Activated T-helper 1 cell treated with Interleukin-2 at 50 U/mL for 16 hours (primary cell): ENCODE results near the gene FEM1C.

Source experiments
- DNase-seq: peaks from one replicate; pipeline ENCODE4 v3.0.0-alpha.2; 2020; ENCODE audit warnings: low read depth

Gene FEM1C

DNA sequence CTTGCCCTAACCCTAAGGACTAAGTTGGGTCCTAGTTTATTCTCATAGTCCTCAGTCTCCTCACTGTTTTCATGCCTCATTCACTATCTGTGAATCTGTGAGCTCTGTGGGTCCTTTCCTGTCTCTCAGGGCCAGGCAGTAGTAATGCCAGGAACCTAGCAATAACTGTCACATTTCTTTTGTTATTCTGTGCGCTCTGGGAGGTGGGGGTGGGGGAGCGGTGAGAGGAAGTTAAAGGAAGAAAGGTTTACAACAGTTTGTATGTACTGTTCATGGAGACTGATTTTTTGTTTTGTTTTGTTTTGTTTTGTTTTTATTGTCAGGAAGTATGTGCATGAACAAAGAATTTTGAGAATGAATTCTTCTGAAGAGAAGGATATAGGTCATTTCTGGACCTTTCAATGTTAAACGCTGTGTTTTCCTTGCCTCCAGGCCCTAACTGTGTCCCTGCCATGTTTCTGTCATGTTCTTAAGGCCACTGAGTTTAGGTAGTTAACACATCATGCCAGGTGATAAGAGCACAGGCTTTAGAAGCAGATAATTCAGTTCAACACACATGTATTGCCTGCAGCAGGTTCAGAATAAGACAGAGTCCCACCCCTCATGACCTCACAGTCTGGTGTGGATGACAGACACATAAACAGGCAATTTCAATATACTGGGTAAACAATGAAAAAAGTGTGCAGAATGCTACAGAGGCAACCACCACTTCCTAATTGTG lies 13.3 kb upstream of the FEM1C start:
- DNase-seq = no peak

DNA sequence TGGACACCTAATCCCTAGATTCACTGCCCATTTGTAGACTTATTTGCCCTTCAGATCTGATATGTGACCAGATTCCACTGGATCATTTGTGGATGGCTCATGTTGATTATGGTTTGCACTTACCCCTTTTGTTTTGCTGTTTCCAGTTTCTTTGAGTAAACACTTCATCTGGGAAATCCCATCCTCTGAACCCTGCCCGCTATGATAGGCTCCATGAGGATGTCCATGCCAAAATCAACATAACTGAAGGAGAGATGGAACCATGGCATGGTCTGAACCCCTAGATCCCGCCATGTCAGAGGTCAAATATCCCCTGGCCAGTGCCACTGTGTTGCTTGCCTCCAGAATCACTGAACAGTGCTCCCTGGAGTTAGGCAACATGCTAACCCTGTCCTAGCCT lies 11.7 kb upstream of the FEM1C start:
- DNase-seq = no peak

DNA sequence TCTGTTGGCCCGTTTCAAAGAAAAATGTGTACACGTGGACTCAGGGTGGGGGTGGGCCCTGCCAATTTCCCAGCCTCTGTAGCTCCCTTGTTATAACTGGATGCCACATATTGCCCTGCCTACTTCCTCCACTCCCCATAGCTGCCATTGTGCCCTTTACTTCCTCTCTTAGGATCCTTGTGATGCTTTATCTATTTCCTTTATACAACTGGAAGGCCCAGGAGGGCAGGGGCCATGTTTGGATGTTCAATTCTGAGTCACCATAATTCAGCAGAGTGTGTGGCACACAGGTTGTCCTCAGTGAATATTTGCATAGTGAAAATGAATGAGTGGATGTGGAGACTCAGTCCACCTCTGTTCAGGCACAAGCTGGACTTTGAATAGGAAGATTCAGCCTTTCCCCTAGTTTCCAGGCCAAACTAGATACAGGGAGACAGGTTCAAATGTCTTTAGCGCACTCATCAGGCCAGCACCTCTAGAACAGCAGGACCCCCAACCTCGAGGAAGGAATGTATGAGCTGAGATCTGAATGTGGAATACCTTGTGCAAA lies 10.6 kb upstream of the FEM1C start:
- no peak for DNase-seq

DNA sequence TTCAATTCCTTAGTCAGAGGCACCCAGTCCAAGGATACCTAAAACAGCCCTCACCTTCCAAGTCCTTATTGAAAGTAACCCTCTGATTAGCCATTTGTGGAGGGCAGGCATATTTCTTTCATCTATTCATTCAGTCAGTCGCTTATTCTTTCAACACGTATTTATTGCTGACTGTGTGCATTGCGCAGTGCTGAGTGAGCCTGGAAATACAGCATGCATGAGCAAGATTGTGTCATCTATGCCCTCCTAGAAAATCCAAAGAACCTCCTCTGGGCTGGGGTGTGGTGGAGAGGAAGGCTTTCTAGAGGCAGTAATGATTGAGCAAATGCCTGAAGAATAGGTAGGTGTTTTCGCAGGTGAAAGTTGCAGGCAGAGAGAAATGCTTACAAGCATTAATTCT lies 8.5 kb upstream of the FEM1C start:
- DNase-seq = no peak

DNA sequence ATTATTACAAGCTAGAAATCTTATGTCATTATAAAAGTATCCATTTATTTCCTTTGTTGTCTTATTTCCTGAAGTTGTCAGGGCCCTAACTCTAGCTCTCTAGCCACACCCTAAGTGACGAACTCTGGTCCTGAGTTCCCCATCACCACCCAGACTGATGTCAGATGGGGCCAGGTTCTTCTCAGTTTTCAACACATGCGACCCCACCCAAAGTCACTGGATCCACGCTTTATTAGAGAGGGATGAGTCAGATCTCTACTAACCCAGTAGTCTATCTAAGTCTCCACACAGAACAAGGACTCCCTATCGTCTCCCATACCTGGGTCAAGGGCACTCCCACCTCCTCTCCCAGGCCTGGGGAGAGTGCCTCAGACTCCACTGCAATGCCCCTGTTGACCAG lies 6.8 kb upstream of the FEM1C start:
- DNase-seq = no peak

DNA sequence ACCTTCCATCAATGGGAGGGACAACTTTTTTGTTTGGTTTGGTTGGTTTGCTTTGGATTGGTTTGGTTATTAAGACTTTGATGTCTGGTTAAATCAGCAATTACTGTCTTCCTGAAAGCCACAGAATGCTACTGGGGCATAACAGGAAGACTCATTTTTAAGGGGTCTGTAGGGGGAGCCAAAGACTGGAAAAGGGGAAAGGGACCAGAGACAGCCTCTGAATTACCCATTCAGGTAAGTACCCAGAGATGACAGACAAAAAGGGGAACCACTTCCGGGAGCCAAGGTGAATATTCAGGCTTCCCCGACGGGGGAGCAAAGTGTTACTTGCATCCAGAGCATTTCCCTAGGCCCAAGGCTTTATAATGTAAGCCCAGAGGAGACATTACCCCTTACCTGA lies 4.6 kb upstream of the FEM1C start:
- no peak for DNase-seq

DNA sequence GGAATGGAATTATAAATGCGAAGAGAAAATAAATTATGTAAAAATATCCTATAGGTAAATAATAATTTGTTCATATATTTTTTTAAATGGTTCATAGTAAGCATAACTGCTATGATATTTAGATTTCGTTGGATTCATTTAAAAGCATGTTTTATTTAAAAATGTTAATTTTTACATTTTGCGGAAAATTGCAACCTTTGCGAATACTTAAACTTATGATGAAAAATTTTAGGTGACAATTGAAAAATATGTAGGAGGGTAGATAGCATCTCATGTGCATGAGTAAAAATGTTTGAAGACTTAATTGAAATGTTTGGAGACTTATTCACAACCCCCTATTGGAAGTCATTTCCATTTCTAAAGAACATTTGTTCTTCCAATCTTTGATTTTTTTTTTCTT lies 4.1 kb upstream of the FEM1C start:
- DNase-seq = no peak

DNA sequence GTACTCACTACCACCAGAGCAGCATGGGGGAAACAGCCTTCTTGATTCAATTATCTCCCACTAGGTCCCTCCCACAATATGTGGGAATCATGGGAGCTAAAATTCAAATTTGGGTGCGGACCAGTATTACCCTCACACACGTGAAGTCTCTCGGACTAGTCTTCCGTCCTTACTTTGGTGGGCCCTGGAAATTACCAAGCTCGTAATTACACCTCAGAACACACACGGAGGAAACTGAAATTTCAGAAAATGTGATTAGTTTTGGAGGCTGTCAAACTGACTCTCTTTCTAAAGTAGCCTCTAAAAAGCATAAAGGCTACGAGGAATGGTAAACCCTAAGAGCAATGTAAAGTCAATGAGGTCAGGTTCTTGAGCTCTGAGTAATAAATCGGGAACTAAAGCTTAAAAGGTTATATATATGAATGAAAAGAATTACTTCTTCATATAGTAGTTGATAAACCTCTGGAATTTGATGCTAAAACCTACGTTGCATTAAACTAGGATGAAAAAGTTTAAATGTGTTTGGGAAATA lies 842 bp upstream of the FEM1C start:
- DNase-seq = no peak

DNA sequence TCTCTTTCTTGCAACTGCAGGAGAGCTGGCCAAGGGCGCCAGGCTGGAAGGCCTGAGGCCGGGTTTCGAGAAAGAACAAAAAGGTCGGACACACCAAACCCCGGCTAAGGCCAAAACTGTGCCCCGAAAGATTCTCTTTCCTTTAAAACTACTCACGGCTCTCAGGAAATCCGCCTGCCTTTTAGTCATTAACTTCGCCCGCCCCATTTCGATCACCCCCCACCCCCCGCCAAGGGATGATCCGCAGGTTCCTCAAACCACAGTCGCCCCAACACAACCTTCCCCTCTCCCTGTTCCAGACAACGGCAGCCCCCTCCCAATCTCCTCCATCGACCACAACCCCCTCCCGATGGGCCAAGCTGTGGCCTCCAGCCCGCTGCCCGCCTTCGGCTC lies 536 bp downstream of the FEM1C start:
- peak; percentile 22 for DNase-seq

DNA sequence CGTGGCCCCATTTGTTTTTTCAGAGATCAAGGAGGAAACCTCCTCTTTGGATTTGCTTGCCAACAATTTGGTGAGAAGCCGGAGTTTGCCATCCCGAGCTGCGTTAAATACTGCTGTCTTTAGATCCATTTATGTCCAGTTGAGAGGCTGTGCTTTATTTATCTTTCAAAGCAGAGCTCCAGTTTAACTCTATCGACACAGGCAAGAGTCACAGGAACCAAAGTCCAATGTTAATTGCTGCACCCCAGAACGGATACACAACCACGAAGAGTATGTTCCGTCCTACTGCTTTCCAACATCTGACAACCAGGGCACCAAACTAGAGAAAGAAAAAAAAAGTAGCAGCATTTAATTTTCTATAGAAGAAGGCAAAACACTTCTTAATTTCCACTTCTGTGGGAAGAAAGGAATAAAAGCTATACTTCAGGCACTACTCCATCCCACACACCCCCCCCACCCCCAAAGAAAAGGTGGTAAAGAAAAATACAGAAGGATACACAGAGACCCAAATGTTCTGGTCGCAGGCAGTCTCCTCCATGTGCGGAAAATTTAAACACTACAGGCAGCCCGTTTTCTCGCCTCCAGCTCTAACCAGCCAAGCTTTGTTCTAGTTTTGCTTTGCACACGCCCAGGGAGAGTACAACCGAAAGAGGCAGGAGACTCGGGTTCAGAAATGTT lies 1.1 kb downstream of the FEM1C start:
- no peak for DNase-seq

DNA sequence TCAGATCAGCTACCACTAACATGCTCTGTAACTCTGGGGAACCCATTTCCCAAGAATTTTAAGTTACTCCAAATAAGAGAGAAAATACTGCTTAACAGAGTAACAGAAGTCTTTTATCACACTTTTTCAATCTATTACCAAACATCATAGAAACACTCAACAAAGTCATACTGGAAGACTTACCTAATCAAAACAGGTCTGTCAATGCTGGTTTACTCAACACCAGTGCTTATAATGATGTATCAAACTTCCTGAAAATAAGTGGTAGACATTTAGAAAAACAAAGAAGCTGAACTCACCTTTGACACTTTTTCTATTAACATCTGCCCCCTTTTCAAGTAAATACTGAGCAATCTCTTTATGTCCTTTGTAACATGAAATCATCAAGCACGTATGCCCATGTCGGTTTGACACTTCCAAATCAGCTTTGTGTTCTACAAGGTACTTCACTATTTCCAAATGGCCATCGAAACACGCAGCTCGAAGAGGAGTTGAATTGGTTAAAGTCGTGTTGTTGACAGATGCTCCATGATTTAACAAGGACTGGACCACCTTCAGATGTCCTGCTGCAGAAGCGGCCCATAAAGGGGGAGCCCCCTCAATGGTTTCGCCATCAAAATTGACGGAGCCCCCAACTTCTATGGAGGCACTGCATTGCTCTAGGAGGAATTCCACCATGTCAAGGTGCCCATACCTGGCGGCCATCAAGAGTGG lies 1.8 kb downstream of the FEM1C start:
- no peak for DNase-seq

DNA sequence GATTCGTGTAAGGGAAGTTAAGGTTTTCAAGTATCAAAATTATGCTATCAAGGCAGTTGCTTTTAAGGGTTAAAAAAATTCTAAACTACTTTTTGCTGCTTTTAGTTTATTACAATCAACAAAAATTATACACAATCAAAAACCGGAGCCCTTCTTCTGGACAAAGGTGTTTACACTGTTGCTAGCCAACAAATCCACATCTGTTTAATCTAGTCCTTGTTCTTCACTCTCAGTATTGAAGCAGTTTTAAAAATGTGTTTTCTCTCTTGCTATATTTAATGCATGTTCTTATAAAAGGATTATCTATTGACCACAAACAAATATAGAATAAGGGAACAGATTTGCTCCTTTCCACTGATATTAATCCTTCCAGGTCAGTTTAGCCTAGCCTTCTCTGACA lies 2.5 kb downstream of the FEM1C start:
- no peak for DNase-seq

DNA sequence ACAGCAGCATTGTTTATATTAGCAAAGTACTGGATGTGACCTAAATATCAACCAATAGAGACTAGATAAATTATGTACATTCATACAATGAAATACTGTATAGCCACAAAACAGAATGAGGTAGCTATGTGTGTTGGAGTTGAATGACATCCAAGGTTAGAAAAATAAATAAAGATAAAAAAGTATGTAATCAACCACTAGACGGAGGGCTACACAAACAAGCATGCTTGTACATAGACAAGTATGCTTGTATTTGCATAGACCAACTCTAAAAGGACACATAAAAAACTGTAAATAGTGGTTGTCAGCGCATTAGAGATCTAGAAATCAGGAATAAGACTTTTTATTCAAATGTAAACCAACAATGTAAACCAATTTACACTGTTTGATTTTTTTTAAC lies 3.0 kb downstream of the FEM1C start:
- DNase-seq = no peak

DNA sequence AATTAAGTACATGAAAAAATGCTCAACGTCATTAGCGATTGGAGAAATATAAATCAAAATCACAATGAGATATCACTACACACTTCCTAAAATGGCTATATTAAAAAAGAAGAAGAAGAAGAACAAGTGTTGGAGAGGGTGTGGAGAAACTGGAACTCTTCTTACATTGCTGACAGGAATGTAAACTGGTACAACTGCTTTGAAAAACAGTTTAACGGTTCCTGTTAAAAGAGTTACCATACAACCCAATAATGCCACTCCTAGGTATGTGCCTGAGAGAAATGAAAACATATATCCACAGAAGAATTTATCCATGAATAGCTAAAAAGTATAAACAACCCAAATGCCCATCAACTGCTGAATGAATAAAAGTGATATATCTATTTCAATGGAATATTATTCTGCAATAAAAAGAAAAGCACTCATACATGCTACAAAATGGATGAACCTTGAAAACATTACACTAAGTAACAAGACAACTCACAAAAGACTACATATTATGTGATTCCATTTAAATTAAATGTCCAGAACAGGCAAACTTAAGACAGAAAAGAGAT lies 9.0 kb downstream of the FEM1C start:
- no peak for DNase-seq

DNA sequence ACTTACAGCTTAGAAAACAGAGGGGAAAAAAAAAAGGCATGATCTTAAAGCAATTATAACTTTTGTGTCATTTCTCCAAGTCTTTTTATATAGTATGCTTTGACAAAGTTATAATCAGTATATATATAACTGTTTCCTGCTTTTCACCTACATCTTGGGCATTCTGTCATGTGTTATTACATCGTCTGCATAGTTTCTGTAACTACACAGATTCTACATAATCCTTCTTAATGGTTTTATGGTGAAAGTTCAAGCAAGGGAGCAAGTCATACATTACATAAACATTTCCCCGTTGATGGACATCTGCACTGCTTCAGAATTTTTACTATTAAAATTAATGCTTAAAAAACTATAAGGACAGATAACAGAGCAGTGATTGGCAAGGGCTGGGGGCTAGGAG lies 12.1 kb downstream of the FEM1C start:
- no peak for DNase-seq

DNA sequence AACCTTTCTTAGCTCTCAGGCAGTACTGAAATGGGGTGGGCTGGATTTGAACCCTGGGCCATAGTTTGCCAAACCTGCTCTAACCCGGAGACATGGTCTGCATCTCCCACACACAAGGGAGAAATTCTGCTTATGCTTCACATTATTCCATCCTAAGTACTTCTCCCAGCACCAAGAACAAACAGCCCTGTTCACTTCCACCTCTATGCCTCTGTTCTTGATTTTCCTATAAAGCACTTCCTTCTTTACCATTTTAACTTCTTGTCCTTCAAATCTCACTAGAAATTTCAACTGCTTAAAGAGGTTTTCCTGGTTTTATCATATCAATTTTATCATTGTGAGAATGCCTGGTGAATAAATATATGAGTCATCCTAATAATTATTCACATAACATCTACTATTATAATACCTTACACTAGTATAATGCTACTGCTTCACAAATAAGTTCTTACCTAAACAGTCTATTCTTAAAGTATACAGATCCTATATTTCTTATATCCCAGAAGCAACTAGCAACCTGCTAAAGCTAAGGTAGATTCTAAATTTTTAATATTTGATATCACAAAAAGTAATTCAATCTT lies 12.7 kb downstream of the FEM1C start:
- no peak for DNase-seq

DNA sequence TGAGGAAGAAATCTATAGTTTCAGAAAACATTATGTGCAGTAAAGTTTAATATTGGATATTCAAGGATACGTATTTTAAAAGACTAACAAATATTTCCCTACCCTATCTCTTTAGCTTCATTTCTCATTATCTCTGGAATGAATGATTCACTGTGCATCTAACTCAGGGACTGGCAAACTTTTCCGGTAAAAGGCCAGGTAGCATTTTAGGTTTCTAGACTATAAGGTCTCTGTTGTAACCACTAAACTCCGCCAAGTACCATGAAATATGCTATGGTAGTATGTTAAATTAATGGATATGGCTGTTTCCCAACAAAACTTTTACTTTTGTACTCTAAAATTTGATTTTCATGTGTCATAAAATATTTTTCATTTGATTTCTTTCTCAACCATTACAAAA lies 13.2 kb downstream of the FEM1C start:
- no peak for DNase-seq

DNA sequence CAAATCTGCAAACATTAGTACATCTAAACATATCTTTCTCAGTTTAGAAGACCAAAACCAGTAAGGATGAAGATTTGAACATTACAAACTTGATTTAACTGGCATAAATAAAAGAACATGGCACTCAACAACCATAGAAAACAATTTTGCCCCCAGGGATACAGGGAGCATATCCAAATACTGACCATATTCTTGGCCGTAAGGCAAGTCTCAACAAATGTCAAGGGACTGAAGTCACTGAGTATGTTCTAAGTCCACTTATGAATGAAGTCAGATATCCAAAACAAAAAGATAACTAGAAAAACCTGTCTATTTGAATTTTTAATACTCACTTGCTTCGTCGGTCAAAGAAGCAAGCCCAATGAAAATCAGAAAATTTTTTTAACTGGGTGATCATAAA lies 14.1 kb downstream of the FEM1C start:
- no peak for DNase-seq

DNA sequence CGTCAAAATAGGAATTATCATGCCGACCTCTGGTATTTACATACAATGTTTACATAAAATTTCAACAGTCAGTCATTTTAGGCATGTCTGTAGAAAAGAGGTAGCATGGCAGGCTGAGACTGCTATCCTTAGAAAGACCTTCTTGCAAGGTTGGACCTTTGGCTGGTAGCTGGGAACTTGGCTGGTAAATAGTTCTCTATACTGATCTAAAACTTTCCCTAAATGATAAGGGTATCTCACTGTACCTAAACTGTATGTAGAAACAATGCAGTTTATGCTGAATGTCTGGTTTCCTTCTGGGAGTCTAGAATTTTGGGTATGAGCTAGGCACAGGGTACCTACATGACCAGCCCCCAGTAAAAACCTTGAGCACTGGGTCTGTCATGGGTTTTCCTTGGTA lies 18.0 kb downstream of the FEM1C start:
- no peak for DNase-seq

DNA sequence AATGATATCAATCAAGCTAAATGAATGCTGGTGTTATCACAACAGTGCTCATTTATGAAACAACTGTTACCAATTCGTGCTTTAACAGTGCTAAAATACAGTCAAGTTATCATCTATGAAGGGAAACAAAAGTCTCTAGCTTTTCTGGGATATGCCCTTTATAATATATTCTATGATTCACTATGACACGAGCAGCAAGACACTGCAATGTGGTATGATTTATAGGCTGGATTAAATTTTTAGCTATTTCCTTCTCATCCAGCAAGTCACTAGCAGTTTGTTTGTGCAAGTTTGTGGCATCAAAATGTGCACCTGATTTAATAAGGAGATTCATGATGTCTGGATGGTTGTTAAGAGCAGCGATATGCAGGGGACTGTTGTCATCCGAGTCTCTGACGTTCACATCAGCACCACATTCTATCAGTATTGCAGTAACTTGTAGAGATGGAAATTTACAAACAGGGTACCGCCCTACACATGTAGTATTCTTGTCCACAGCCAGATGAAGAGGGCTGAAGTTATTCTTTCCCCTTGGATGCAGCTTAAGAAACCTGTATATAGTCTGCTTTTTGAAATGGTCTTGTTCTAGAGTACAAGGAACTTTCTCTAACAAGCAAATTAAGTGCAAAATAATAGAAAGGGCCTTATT lies 20.3 kb downstream of the FEM1C start:
- no peak for DNase-seq

DNA sequence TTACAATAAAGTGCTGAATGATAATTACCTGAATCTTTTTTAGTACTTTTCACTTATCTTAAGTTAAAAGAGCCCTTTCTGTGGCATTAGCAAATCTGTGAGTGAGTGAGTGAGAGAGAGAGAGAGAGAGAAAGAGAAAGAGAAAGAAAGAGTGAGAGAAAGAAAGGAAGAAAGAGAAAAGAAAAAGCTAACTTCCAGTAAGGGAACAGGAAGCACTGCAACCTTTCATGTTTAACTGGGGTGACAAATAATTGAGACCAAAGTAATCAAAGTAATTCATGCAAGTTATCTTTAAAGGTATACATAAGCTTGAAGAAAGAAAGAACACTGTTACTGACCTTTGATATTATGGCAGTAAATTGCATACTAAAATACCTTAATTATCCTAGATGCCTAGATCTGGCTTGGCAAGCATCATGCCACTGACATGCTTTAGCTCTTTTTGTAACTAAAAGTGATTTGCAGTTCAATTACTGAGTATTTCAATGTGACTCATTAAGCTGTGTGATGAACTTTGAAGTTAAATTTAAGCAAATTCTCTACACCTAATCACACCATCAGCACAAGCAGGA lies 21.7 kb downstream of the FEM1C start:
- DNase-seq = no peak
